Prostate gland (tissue), 2 donors: ENCODE data around the gene AXDND1. TPM values are rescaled to one million over a fixed set of nuclear protein-coding genes. Genes with fewer than 3 reads are reported as not detected.
A peak's percentile ranks its signal among the peaks of the same experiment; 100 is the strongest.

Experiments
- DNase-seq: peaks from one replicate; pipeline ENCODE4 v3.0.0-alpha.2; 2019; ENCODE audit warnings: low spot score
- H3K27ac ChIP-seq, 2 donors: fragments of 200-600 bp; sonication (generic); 2 replicates each; pipeline ENCODE4 v1.5.1; 2017 to 2019
- H3K27me3 ChIP-seq: fragments of 200-600 bp; sonication (generic); replicated peaks from 2 replicates; pipeline ENCODE4 v1.5.1; 2019; ENCODE audit not compliant: insufficient read depth
- H3K36me3 ChIP-seq, 2 donors: fragments of 200-600 bp; sonication (generic); 1 replicate in 1 of 2; 2 replicates in 1 of 2; pipeline versions ENCODE4 v1.5.1 to v1.8.1; 2017 to 2019
- H3K4me1 ChIP-seq: fragments of 200-600 bp; sonication (generic); replicated peaks from 2 replicates; pipeline ENCODE4 v1.5.1; 2019
- H3K4me3 ChIP-seq, 2 donors: fragments of 200-600 bp; sonication (generic); 2 replicates each; pipeline ENCODE4 v1.5.1; 2017 to 2019
- H3K9me3 ChIP-seq: fragments of 200-600 bp; sonication (generic); 2 replicates; pipeline ENCODE4 v1.5.1; 2017
- CTCF ChIP-seq, 4 experiments: fragments of 200-600 bp in 2 of 4; fragments of 450-650 bp in 2 of 4; sonication (generic) in 2 of 4; IDR thresholded peaks; 1 replicate in 3 of 4; 2 replicates in 1 of 4; pipeline ENCODE4 v1.5.1; 2016 to 2019; ENCODE audit warnings: antibody characterized with exemption in 4 of 4, mild to moderate bottlenecking in 2 of 4, moderate library complexity in 2 of 4
- POLR2A ChIP-seq: fragments of 450-650 bp; IDR thresholded peaks from one replicate; pipeline ENCODE4 v1.6.1; 2016; ENCODE audit warnings: antibody characterized with exemption, mild to moderate bottlenecking
- POLR2AphosphoS5 ChIP-seq: sonication (generic); formaldehyde crosslinking; IDR thresholded peaks from one replicate; pipeline ENCODE4 v1.6.1; 2017; ENCODE audit warnings: antibody characterized with exemption
- WGBS: methylation state at CpG from one replicate; pipeline ENCODE4 v1.1.5; 2018; 5-methylcytosine and 5-hydroxymethylcytosine counted together
- intact Hi-C: fragments of 100-400 bp; cut with DNase I; formaldehyde crosslinking; loops from one replicate; pipeline ENCODE4 v1.14.2; 2022
- total RNA-seq, 2 donors: library from RNA; depleted of rRNA; stranded (reverse); fragments of >200 nt; gene quantifications; one replicate each; pipeline ENCODE4 v1.1.0, GENCODE V29; 2016

The AXDND1 gene
- total RNA-seq, 2 donors from 2014 or later, result 7.0 TPM; not detected in 1

DNA sequence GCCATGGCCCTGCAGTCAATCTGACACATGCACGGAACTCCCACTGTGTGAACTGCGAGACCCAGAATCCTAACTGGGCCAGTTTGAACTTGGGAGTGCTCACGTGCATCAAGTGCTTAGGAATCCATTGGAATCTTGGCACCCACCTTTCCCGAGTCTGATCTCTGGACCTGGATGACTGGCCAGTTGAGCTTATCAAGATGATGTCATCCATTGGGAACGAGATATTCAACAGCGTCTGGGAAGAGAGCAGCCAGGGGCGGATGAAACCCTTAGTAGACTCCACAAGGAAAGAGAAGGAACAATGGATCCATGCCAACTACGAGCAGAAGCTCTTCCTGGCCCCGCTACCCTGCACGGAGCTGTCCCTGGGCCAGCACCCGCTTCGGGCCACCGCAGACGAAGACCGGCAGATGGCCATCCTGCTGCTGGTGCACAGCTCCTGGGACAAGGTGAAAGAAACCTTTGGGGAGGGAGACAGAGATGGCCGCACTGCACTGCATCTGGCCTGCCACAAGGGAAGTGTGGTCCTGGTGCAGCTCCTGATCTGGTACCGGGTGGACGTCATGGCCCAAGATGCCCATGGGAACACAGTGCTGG is 222.8 kb downstream of the AXDND1 start:
- H3K4me3 ChIP-seq, result no peak overlapping the region
- 92% methylated on average over 18 of the region's 18 CpGs for WGBS
- TF ChIP-seq POLR2A, result no peak
- TF ChIP-seq POLR2AphosphoS5, result no peak
- intact Hi-C loops, result no loop called here
- peaks cover 5% of the 10 kb centered on the region for H3K27me3 ChIP-seq
- H3K4me1 ChIP-seq, result no peaks in the 10 kb centered on the region
- H3K36me3 ChIP-seq, result no peaks in the 10 kb centered on the region
- no peaks in the 10 kb centered on the region for H3K9me3 ChIP-seq
- no peak for DNase-seq
- no peak overlapping the region for H3K27ac ChIP-seq

GRCh38 chr1:179589509-179589908 is 223.7 kb downstream of the AXDND1 start:
- Histone ChIP-seq H3K9me3 (no peaks in the 10 kb centered on the region), H3K4me1 (no peaks in the 10 kb centered on the region), H3K36me3 (no peaks in the 10 kb centered on the region), H3K27ac (no peak overlapping the region), H3K27me3 (peaks cover 5% of the 10 kb centered on the region), H3K4me3 (no peak overlapping the region)
- intact Hi-C loops, result no loop called here
- 99% methylated on average over 4 of the region's 4 CpGs for whole genome bisulfite sequencing
- TF ChIP-seq CTCF (IDR thresholded peaks at IDR 0.05), result no peak
- TF ChIP-seq POLR2AphosphoS5, result no peak
- no peak for TF ChIP-seq POLR2A
- DNase-seq, result no peak

DNA sequence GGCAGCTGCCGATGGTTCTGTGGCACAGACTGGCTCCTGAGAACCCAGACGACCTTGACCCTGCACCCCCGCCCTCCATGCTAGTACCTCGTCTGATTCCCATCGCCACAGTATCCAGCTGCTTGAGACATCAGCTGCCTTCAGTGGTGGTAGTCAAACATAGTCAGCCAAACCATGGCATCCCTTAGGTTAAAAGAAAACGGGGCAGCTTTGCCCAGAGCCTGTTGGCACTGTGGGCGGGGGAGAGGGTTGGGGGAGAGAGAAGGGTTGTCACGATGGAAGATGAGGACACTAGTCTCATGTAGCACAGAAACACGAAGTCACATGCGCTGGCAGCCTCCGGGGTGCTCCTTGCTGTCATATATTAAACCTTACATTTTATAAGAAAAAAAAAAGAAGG is 224.9 kb downstream of the AXDND1 start:
- intact Hi-C loops, result no loop called here
- H3K27ac ChIP-seq, result no peak overlapping the region
- no peak for DNase-seq
- H3K4me3 ChIP-seq, result no peak overlapping the region
- TF ChIP-seq CTCF (IDR thresholded peaks at IDR 0.05) (no peak), POLR2A (no peak), POLR2AphosphoS5 (no peak)
- WGBS, result 89% methylated on average over 11 of the region's 11 CpGs
- H3K36me3 ChIP-seq, result no peaks in the 10 kb centered on the region
- H3K27me3 ChIP-seq, result peaks cover 5% of the 10 kb centered on the region
- H3K9me3 ChIP-seq, result no peaks in the 10 kb centered on the region
- H3K4me1 ChIP-seq, result no peaks in the 10 kb centered on the region

DNA sequence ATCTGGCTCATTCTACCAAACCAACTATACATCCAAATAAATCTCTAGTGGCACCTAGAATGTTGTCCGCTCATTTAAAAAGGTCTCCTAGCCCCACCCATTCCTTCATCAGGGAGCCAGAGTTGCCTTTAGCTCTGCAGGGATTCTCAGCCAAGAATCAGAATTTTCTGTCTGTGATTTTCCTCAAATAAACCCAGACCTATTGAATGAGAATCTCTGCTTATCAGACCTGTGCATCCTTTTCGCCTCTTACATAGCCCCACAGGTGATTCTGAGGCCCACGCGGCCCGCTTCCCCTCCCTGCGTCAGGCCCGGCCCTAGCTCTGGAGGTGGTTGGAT is 225.5 kb downstream of the AXDND1 start:
- no peak for DNase-seq
- intact Hi-C loops, result no loop called here
- WGBS, result 18% methylated on average over 7 of the region's 7 CpGs
- Histone ChIP-seq H3K27me3 (peaks cover 5% of the 10 kb centered on the region), H3K9me3 (no peaks in the 10 kb centered on the region), H3K36me3 (no peaks in the 10 kb centered on the region), H3K27ac (no peak overlapping the region), H3K4me3 (peak overlapping the region; percentile 22 to 33), H3K4me1 (no peaks in the 10 kb centered on the region)
- TF ChIP-seq POLR2A (no peak), POLR2AphosphoS5 (no peak), CTCF (IDR thresholded peaks at IDR 0.05) (no peak)

GRCh38 chr1:179591592-179592580 is 226.1 kb downstream of the AXDND1 start, which contains the start of gene TDRD5:
TSS of gene TDRD5 (plus strand) at chr1:179591832. CDS start at chr1:179592616, 784 bp downstream.
- H3K27me3 ChIP-seq, result peaks cover 5% of the 10 kb centered on the region
- H3K36me3 ChIP-seq, result no peaks in the 10 kb centered on the region
- no peaks in the 10 kb centered on the region for H3K4me1 ChIP-seq
- TF ChIP-seq CTCF (IDR thresholded peaks at IDR 0.05), result peak in 1 of 4 experiments; percentile 17
- TF ChIP-seq POLR2A, result no peak
- no peaks in the 10 kb centered on the region for H3K9me3 ChIP-seq
- WGBS, result 15% methylated on average over 65 of the region's 75 CpGs
- H3K4me3 ChIP-seq, result peak within 1 kb of the TSS; percentile 22 to 33
- no peak within 1 kb of the TSS for H3K27ac ChIP-seq
- intact Hi-C loops, result no loop called here
- DNase-seq, result no peak
